Osteoblast (primary cell): ENCODE measurements around the gene LRRC3B. TPM values are rescaled to one million over a fixed set of nuclear protein-coding genes. Genes with fewer than 3 reads are reported as not detected.

Source experiments
- DNase-seq: peaks from one replicate; pipeline ENCODE4 v3.0.0; 2011; ENCODE audit warnings: low spot score, mixed read lengths; ENCODE audit not compliant: insufficient read length; ENCODE audit errors: missing footprints
- H2AFZ ChIP-seq: 2 replicates; pipeline ENCODE4 v1.6.0; 2011; ENCODE audit warnings: mild to moderate bottlenecking, low read length
- H3K27ac ChIP-seq: 2 replicates; pipeline ENCODE4 v1.5.1; 2011; ENCODE audit warnings: mild to moderate bottlenecking, low read depth, low read length, moderate library complexity
- H3K27me3 ChIP-seq: 2 replicates; pipeline ENCODE4 v1.6.0; 2012; ENCODE audit warnings: mild to moderate bottlenecking, control low read depth, inconsistent platforms, low read length, moderate library complexity; ENCODE audit not compliant: insufficient read depth
- H3K36me3 ChIP-seq: 2 replicates; pipeline ENCODE4 v1.5.1; 2011; ENCODE audit warnings: mild to moderate bottlenecking, low read length, control low read depth, moderate library complexity; ENCODE audit not compliant: insufficient read depth
- H3K4me1 ChIP-seq: 2 replicates; pipeline ENCODE4 v1.5.1; 2011; ENCODE audit warnings: mild to moderate bottlenecking, low read length, control low read depth, moderate library complexity; ENCODE audit not compliant: insufficient read depth
- H3K4me2 ChIP-seq: 2 replicates; pipeline ENCODE4 v1.6.0; 2011; ENCODE audit warnings: mild to moderate bottlenecking, low read length; ENCODE audit not compliant: insufficient read depth
- H3K4me3 ChIP-seq: fragments of 200-600 bp; sonication (generic); 3 replicates; pipeline ENCODE4 v1.5.1; 2012; ENCODE audit warnings: mild to moderate bottlenecking, low read length, inconsistent platforms; ENCODE audit not compliant: insufficient read depth
- H3K79me2 ChIP-seq: 2 replicates; pipeline ENCODE4 v1.6.0; 2012; ENCODE audit warnings: mild to moderate bottlenecking, low read length, control low read depth, inconsistent platforms; ENCODE audit not compliant: insufficient read depth
- H3K9me3 ChIP-seq: 2 replicates; pipeline ENCODE4 v1.5.1; 2011; ENCODE audit warnings: low read depth, low read length, control low read depth
- H4K20me1 ChIP-seq: 2 replicates; pipeline ENCODE4 v1.6.0; 2012; ENCODE audit warnings: mild to moderate bottlenecking, low read length, control low read depth; ENCODE audit not compliant: insufficient read depth
- total RNA-seq: library from RNA; depleted of rRNA; stranded (reverse); fragments of >200 nt; gene quantifications from 2 replicates; pipeline ENCODE4 v1.2.3, GENCODE V29; 2012
- TF ChIP-seq, protein P1 (sequence below): IDR thresholded peaks from 2 replicates; pipeline ENCODE4 v1.5.1; 2011; ENCODE audit warnings: mild to moderate bottlenecking, low read depth, low read length, moderate library complexity; ENCODE audit errors: extremely low read depth

LRRC3B gene
- total RNA-seq, 1 donor = not detected

DNA sequence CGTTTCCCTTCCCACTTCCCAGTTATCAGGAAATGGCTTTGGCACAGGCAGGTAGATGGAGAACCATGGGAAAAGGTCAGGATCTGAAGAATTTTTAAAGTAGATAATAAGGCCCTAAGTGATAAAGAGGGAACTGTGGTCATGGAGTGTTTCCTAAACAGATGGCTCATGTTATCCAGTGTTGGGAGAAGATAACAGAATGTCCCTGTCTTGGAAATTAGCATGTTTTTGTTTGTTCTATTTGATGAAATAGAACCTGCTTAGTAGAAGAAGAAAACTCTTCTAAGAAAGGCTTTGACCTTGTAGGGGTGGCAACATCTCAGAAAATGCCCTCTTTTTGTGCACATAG is 8.8 kb downstream of the LRRC3B start:
- no peaks in the 10 kb centered on the region for H3K79me2 ChIP-seq
- H3K36me3 ChIP-seq = no peaks in the 10 kb centered on the region
- no peaks in the 10 kb centered on the region for H3K9me3 ChIP-seq
- H4K20me1 ChIP-seq = no peaks in the 10 kb centered on the region
- no peak for DNase-seq
- H3K4me2 ChIP-seq = no peak overlapping the region
- H3K4me3 ChIP-seq = no peak overlapping the region
- H2AFZ ChIP-seq = no peak overlapping the region
- no peaks in the 10 kb centered on the region for H3K27me3 ChIP-seq
- no peaks in the 10 kb centered on the region for H3K4me1 ChIP-seq
- no peak overlapping the region for H3K27ac ChIP-seq
- TF ChIP-seq, protein P1, sequence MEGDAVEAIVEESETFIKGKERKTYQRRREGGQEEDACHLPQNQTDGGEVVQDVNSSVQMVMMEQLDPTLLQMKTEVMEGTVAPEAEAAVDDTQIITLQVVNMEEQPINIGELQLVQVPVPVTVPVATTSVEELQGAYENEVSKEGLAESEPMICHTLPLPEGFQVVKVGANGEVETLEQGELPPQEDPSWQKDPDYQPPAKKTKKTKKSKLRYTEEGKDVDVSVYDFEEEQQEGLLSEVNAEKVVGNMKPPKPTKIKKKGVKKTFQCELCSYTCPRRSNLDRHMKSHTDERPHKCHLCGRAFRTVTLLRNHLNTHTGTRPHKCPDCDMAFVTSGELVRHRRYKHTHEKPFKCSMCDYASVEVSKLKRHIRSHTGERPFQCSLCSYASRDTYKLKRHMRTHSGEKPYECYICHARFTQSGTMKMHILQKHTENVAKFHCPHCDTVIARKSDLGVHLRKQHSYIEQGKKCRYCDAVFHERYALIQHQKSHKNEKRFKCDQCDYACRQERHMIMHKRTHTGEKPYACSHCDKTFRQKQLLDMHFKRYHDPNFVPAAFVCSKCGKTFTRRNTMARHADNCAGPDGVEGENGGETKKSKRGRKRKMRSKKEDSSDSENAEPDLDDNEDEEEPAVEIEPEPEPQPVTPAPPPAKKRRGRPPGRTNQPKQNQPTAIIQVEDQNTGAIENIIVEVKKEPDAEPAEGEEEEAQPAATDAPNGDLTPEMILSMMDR = no peak

DNA sequence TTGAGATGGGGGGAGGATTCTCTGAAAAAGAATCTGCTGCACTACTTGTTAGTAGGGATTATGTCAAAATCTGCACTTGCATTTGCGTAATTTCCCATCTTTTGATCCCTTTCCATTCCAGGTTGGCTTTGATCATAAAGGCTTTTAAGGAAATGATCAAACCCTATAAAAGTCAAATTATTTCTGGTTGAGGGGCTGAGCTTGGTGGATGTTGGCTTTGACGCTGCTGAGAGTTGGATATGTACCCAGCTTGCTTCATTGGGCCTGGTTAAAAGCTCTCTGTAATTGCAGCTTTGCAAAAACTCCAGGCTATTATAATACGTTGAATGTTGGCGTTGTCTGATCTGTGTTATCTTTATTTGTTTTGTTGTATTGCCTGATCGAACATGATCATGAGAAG is 12.0 kb downstream of the LRRC3B start:
- TF ChIP-seq, protein P1 = no peak
- Histone ChIP-seq H3K4me2 (no peak overlapping the region), H3K36me3 (no peaks in the 10 kb centered on the region), H3K27ac (no peak overlapping the region), H2AFZ (no peak overlapping the region), H3K27me3 (no peaks in the 10 kb centered on the region), H4K20me1 (no peaks in the 10 kb centered on the region), H3K9me3 (no peaks in the 10 kb centered on the region), H3K4me1 (no peaks in the 10 kb centered on the region), H3K4me3 (no peak overlapping the region), H3K79me2 (no peaks in the 10 kb centered on the region)
- DNase-seq = no peak

DNA sequence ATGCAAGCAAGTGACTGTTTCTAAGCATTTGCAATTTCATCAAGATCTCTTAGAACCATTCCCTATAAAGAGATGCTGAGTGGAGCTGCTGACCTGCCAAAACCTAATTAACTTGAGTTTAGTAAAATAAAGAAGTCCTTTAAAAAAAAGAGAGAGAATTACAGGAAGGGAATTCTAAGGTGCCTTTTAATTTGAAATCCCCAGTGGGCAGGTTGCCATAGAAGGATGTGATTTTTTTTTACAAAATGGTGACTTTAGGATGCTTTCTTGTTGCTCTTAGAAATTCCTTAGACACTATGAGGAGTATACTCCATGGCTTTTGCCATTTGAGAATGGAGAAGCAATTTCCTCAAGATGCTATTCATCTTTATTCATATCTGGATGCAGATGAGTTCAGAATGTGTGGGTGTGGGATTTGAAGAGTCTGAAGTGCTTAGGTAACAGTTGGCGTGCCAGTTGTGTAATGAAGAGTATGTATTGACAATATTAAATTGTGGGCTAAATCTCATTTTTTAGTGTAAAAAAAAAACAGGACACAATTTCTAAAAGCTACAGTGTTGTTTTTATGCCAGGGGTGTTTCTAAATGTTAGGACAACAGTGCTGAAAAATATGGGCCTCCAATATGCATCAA is 13.6 kb downstream of the LRRC3B start:
- Histone ChIP-seq H2AFZ (no peak overlapping the region), H3K4me2 (no peak overlapping the region), H3K27ac (no peak overlapping the region), H3K79me2 (no peaks in the 10 kb centered on the region), H3K4me1 (no peaks in the 10 kb centered on the region), H3K36me3 (no peaks in the 10 kb centered on the region), H4K20me1 (no peaks in the 10 kb centered on the region), H3K4me3 (no peak overlapping the region), H3K9me3 (no peaks in the 10 kb centered on the region), H3K27me3 (no peaks in the 10 kb centered on the region)
- no peak for DNase-seq
- TF ChIP-seq, protein P1 = no peak

DNA sequence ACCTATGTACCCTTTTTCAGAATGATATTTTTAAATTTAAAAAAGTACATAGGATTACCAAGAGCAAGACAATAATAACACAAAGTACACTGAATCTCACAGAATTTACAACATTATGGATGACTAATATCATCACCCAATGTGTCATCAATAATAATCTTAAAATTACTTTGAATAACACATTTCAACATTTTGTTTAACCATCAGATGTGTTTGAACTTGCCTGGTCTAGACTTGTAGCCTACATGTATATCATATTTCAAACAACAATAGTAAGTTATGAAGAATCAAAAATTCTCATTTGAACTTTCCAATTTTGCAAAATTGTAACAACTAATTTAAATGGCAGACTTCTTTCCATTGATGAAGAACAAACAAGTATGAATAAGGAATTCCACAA is 15.1 kb downstream of the LRRC3B start:
- Histone ChIP-seq H3K36me3 (no peaks in the 10 kb centered on the region), H2AFZ (no peak overlapping the region), H4K20me1 (no peaks in the 10 kb centered on the region), H3K79me2 (no peaks in the 10 kb centered on the region), H3K9me3 (no peaks in the 10 kb centered on the region), H3K4me2 (no peak overlapping the region), H3K27ac (no peak overlapping the region), H3K27me3 (no peaks in the 10 kb centered on the region), H3K4me3 (no peak overlapping the region), H3K4me1 (no peaks in the 10 kb centered on the region)
- DNase-seq = no peak
- TF ChIP-seq, protein P1 = no peak
